HCT116 (cell line): ENCODE results near the gene ARRDC3.

ENCODE experiments used
- CEBPB ChIP-seq: IDR thresholded peaks from 2 replicates; pipeline ENCODE4 v1.6.1; 2012; ENCODE audit warnings: low read depth
- EZH2 ChIP-seq: fragments of 200-600 bp; sonication (generic); IDR thresholded peaks from 2 replicates; pipeline ENCODE4 v1.6.1; 2017; ENCODE audit warnings: antibody characterized with exemption, mixed run types
- EZH2phosphoT487 ChIP-seq: fragments of 200-600 bp; IDR thresholded peaks from 2 replicates; pipeline ENCODE4 v1.6.1; 2018; ENCODE audit warnings: antibody characterized with exemption, borderline replicate concordance
- JUND ChIP-seq: IDR thresholded peaks from 2 replicates; pipeline ENCODE4 v1.6.1; 2012
- POLR2A ChIP-seq: IDR thresholded peaks from 2 replicates; pipeline ENCODE4 v1.7.0; 2011; ENCODE audit warnings: borderline replicate concordance; ENCODE audit not compliant: insufficient read depth, insufficient read length; ENCODE audit errors: extremely low read depth
- POLR2AphosphoS5 ChIP-seq: IDR thresholded peaks from 2 replicates; pipeline ENCODE4 v1.6.1; 2011; ENCODE audit warnings: mild to moderate bottlenecking, low read depth, low read length, moderate library complexity
- RAD21 ChIP-seq: IDR thresholded peaks from 2 replicates; pipeline ENCODE4 v1.6.1; 2012; ENCODE audit warnings: low read depth, mild to moderate bottlenecking
- SIN3A ChIP-seq: IDR thresholded peaks from 2 replicates; pipeline ENCODE4 v1.6.1; 2012; ENCODE audit warnings: low read depth
- YY1 ChIP-seq: IDR thresholded peaks from 2 replicates; pipeline ENCODE4 v1.6.1; 2011; ENCODE audit warnings: low read length, low read depth, moderate library complexity, mild to moderate bottlenecking; ENCODE audit not compliant: insufficient replicate concordance; ENCODE audit errors: extremely low read depth
- ZNF274 ChIP-seq: fragments of 200-500 bp; sonication (Bioruptor generic); IDR thresholded peaks from 2 replicates; pipeline ENCODE4 v1.6.1; 2014; ENCODE audit warnings: mild to moderate bottlenecking, low read depth, low read length, inconsistent platforms
- TF ChIP-seq, protein P1 (sequence below), 3 experiments: fragments of 200-600 bp in 1 of 3; sonication (generic) in 1 of 3; IDR thresholded peaks in 2 of 3; conservative IDR thresholded peaks in 1 of 3; 2 replicates each; pipeline ENCODE4 v1.5.1; 2012 to 2017; ENCODE audit warnings: low read depth in 2 of 3, low read length in 2 of 3, antibody characterized with exemption in 1 of 3, borderline replicate concordance in 1 of 3, control low read depth in 1 of 3, mild to moderate bottlenecking in 1 of 3, mixed read lengths in 1 of 3, mixed run types in 1 of 3, moderate library complexity in 1 of 3; ENCODE audit not compliant: insufficient read depth in 1 of 3
- TF ChIP-seq, protein P2 (sequence below): IDR thresholded peaks from 2 replicates; pipeline ENCODE4 v1.6.1; 2012
- TF ChIP-seq, protein P3 (sequence below): IDR thresholded peaks from 2 replicates; pipeline ENCODE4 v1.6.1; 2011; ENCODE audit warnings: mild to moderate bottlenecking, low read length, moderate library complexity; ENCODE audit not compliant: insufficient replicate concordance; ENCODE audit errors: extremely low read depth

DNA sequence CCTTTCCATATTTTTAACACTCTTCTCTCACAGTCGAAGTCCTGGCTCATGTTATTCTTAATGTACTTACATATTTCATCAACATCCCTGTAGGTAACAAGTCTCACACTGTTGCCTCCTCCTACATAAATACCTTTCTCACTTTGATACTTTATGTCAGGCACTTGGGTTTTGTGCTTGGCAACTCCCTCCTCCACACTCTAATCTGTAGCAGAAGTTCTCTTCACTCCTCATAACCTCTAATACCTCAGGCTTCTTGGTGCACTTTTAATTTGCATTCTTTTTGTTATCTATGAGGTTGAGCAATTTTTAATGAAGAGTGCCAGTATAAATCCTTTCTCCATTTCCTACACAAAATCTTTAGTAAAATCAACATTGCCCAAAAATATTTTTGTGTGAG is 24.1 kb upstream of the ARRDC3 start:
- TF ChIP-seq EZH2 (no peak), POLR2A (no peak), EZH2phosphoT487 (no peak), POLR2AphosphoS5 (no peak), JUND (no peak), RAD21 (no peak), ZNF274 (no peak), CEBPB (no peak), YY1 (no peak), SIN3A (no peak)
- TF ChIP-seq, protein P1, sequence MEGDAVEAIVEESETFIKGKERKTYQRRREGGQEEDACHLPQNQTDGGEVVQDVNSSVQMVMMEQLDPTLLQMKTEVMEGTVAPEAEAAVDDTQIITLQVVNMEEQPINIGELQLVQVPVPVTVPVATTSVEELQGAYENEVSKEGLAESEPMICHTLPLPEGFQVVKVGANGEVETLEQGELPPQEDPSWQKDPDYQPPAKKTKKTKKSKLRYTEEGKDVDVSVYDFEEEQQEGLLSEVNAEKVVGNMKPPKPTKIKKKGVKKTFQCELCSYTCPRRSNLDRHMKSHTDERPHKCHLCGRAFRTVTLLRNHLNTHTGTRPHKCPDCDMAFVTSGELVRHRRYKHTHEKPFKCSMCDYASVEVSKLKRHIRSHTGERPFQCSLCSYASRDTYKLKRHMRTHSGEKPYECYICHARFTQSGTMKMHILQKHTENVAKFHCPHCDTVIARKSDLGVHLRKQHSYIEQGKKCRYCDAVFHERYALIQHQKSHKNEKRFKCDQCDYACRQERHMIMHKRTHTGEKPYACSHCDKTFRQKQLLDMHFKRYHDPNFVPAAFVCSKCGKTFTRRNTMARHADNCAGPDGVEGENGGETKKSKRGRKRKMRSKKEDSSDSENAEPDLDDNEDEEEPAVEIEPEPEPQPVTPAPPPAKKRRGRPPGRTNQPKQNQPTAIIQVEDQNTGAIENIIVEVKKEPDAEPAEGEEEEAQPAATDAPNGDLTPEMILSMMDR (IDR thresholded peaks at IDR 0.05 in 2 of 3, conservative IDR thresholded peaks at IDR 0.05 in 1 of 3; ENCODE audit: borderline replicate concordance in 1 of 3, insufficient read depth in 1 of 3, low read depth in 2 of 3, low read length in 2 of 3), result no peak
- TF ChIP-seq, protein P2, sequence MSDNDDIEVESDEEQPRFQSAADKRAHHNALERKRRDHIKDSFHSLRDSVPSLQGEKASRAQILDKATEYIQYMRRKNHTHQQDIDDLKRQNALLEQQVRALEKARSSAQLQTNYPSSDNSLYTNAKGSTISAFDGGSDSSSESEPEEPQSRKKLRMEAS, result no peak
- TF ChIP-seq, protein P3, sequence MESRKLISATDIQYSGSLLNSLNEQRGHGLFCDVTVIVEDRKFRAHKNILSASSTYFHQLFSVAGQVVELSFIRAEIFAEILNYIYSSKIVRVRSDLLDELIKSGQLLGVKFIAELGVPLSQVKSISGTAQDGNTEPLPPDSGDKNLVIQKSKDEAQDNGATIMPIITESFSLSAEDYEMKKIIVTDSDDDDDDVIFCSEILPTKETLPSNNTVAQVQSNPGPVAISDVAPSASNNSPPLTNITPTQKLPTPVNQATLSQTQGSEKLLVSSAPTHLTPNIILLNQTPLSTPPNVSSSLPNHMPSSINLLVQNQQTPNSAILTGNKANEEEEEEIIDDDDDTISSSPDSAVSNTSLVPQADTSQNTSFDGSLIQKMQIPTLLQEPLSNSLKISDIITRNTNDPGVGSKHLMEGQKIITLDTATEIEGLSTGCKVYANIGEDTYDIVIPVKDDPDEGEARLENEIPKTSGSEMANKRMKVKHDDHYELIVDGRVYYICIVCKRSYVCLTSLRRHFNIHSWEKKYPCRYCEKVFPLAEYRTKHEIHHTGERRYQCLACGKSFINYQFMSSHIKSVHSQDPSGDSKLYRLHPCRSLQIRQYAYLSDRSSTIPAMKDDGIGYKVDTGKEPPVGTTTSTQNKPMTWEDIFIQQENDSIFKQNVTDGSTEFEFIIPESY, result no peak
